GM12878 (cell line): ENCODE results near the gene OSM. TPM values are rescaled to one million over a fixed set of nuclear protein-coding genes. Genes with fewer than 3 reads are reported as not detected.

ENCODE experiments used
- EED ChIP-seq: sonication (generic); IDR thresholded peaks from 2 replicates; pipeline ENCODE4 v1.6.1; 2016; ENCODE audit warnings: antibody characterized with exemption, low read depth
- EZH2 ChIP-seq: IDR thresholded peaks from 2 replicates; pipeline ENCODE4 v1.6.1; 2012; ENCODE audit warnings: low read depth, mild to moderate bottlenecking, control low read depth, inconsistent platforms, low read length, borderline replicate concordance; ENCODE audit not compliant: control insufficient read depth
- HSF1 ChIP-seq: fragments of 150-350 bp; IDR thresholded peaks from 2 replicates; pipeline ENCODE4 v1.6.1; 2014; ENCODE audit warnings: mild to moderate bottlenecking, low read depth, low read length
- IKZF1 ChIP-seq: fragments of 450-650 bp; conservative IDR thresholded peaks from 2 replicates; pipeline ENCODE4 v1.6.1; 2017; ENCODE audit warnings: antibody characterized with exemption, mild to moderate bottlenecking
- NR2C1 ChIP-seq: fragments of 450-650 bp; IDR thresholded peaks from 2 replicates; pipeline ENCODE4 v1.6.1; 2017; ENCODE audit warnings: antibody characterized with exemption, mild to moderate bottlenecking, moderate library complexity
- NR2F1 ChIP-seq: fragments of 450-650 bp; conservative IDR thresholded peaks from 2 replicates; pipeline ENCODE4 v1.6.1; 2017; ENCODE audit warnings: mild to moderate bottlenecking
- PKNOX1 ChIP-seq: fragments of 450-650 bp; IDR thresholded peaks from 2 replicates; pipeline ENCODE4 v1.6.1; 2016; ENCODE audit warnings: mild to moderate bottlenecking
- REST ChIP-seq: IDR thresholded peaks from 2 replicates; pipeline ENCODE4 v1.6.1; 2012; ENCODE audit warnings: mild to moderate bottlenecking, low read depth, low read length
- SMARCA5 ChIP-seq: fragments of 450-650 bp; IDR thresholded peaks from 2 replicates; pipeline ENCODE4 v1.6.1; 2017; ENCODE audit warnings: mild to moderate bottlenecking
- SREBF1 ChIP-seq: IDR thresholded peaks from 2 replicates; pipeline ENCODE4 v1.6.1; 2012; ENCODE audit warnings: mild to moderate bottlenecking, low read length
- TBL1XR1 ChIP-seq: IDR thresholded peaks from 2 replicates; pipeline ENCODE4 v1.6.1; 2012; ENCODE audit warnings: low read depth, low read length, improper control_type of control experiment
- YY1 ChIP-seq: IDR thresholded peaks from 2 replicates; pipeline ENCODE4 v1.6.1; 2011; ENCODE audit warnings: low read depth, mild to moderate bottlenecking, low read length
- polyA plus RNA-seq, 11 experiments: library from polyadenylated mRNA; depleted of rRNA in 4 of 11; unstranded in 6 of 11; stranded (reverse) in 5 of 11; fragments of >200 nt; fragmentation: Nextera tagmentation in 4 of 11; fragmentation: Illumina TruSeq in 1 of 11; extraction: Ambion mirVana in 4 of 11; extraction: Trizol in 1 of 11; gene quantifications; 1 replicate in 1 of 11; 2 replicates in 10 of 11; pipeline versions ENCODE4 v1.2.1 to v1.2.3, GENCODE V29; 2011 to 2016; ENCODE audit warnings: inconsistent platforms in 2 of 11, missing spikeins in 2 of 11, low read depth in 1 of 11
- total RNA-seq, 4 experiments: library from RNA; depleted of rRNA in 3 of 4; stranded (reverse); fragments of >200 nt in 3 of 4; fragmentation: Illumina TruSeq in 1 of 4; extraction: Trizol in 1 of 4; gene quantifications; 2 replicates each; pipeline versions ENCODE4 v1.2.1 to v1.2.3, GENCODE V29; 2013 to 2021

Gene OSM
- total and polyA plus RNA-seq, 10 of the 15 experiments (the other 5 are each of a cell fraction or from before 2014, with no cell fraction given), result 0.06 to 1.4 (median 0.59) TPM

- TF ChIP-seq HSF1 (no peak), PKNOX1 (no peak), EED (no peak), IKZF1 (no peak), NR2C1 (no peak), SMARCA5 (no peak), EZH2 (no peak), REST (no peak), SREBF1 (no peak), TBL1XR1 (no peak), NR2F1 (no peak), YY1 (no peak)
These were observed 13.3 kb upstream of the OSM start (continued) for GRCh38 chr22:30279932-30280331.
